GM21576 (cell line): Measurements from ENCODE around the gene DCTN3.

Experiments
- ATAC-seq: cut with Tn5 transposase; IDR thresholded peaks from one replicate; pipeline ENCODE4 v1.9.1; 2021; ENCODE audit warnings: mild to moderate bottlenecking, moderate library complexity; ENCODE audit not compliant: unreplicated experiment

DCTN3 gene

GRCh38 chr9:34620061-34620994, at the start of gene DCTN3:
Gene DCTN3 (minus strand): TSS chr9:34620495. CDS start chr9:34620464, 31 bp downstream.
- ATAC-seq: peak; percentile 98

GRCh38 chr9:34665381-34666250, 45.3 kb upstream of the DCTN3 start:
- peak; percentile 71 for ATAC-seq

DNA sequence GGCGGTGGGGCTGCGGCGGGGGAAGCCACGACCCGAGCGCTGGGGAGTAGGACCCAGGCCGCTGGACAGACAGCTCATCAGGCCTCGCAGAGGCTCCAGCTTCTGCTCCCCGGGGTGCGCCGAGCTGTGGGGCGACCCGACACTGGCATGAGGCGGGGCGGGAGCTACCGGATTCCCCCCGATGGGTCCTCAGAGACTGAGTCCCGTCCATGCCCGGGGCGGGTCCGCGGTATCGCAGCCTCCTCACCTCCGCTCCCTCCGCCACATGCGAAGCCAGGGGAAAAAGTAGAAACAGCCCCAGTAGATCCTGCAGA, 44.7 kb upstream of the DCTN3 start:
- no peak for ATAC-seq

DNA sequence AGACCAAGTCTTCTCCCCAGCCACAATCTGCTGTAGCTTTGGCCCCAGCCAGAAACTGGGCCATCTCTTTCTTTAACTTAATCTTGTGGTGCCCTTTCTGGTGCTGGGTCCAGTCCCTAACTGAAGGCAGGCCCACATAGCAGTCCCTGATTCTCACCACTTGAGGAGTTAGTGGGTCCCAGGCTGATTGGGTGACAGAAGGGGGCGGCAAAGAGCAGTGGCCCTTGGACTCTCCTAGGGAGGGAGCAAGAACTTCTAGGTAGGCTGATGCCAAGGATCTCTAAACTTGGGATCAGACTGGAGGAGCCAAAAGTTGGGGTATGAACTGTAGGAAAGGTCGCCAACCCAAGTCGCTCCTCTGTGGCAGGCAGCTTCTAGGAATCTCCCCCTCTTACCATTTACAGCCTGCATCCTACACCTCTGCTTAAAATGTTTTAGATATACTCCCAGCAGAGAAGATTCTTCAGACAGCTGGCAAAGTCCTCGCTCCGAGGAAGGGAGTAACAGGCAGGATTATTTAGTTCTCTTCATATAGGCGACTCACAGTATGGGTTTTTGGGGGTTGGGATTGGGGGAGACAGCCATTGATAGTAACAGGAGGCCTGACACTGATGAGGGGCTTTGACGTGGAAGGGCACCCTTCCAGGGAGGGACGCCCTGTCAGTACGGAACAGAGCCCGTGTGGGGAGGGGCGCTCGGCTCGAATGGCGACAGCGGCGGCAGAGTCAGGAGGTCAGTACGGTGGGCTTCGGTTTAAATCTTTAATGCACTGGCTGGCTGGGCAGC, 44.2 kb upstream of the DCTN3 start:
- peak; percentile 49 for ATAC-seq

DNA sequence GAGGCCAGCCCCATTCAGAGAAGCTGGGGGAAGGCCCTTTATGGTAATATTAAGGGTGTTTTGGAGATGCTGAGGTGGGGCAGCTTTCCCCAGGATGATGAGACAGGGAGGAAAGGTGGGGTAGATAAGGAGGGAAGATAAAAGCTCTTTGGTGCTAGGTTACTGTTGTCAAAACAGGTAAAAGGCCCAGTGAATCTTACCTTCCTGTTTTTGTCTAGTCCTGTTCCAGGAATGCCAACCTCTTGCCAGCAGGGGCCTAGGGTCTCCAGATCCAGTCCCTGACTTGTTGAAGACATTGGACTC, 43.0 kb upstream of the DCTN3 start:
- no peak for ATAC-seq

DNA sequence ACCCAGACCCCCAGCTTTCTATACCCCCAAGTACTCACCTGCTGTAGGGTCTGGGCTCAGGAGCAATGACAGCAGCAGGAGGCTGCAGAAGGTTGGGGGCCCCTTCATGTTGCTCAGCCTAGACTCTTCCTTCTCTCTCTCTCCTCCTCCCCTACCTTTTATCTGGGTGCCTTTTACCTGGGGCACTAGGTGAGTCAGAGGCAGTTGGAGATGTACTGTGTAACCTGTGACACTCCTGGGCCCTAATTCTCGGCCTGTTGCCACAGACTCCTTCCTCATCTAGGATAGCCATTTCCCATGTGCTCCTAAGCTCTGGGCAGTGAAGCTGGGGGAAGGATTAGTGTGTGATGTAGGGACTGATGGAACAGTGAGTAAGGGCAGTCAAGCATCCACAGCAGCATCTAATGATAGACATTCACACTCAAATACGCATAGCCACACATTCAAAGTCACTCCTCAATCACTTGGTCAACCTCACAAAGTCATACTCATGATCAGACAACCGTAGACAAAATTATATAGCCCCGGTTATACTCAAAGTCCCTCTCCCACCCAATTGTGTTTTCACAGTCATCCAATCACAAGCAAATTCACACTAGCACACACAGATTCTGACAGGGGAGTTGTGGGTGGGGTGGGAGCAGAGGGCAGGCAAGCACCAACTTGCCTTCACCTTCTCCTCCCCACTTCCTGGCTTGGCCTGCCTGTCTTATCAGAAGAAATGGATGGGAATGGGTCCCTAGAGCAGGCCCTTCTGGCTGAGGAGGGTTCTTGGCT, 42.4 kb upstream of the DCTN3 start, which contains the start of gene CCL27:
TSS of gene CCL27 (minus strand) at position 132 of the 777 bp plus-strand sequence. CDS start at position 108, 24 bp downstream.
- no peak for ATAC-seq

- ATAC-seq: no peak
These were observed 39.4 kb upstream of the DCTN3 start for GRCh38 chr9:34659592-34660253.

- ATAC-seq: no peak
These were observed 38.2 kb upstream of the DCTN3 start for GRCh38 chr9:34658461-34658860.

- no peak for ATAC-seq
These were observed 36.7 kb upstream of the DCTN3 start for GRCh38 chr9:34656992-34657391.

- ATAC-seq: no peak
These were observed 35.1 kb upstream of the DCTN3 start for GRCh38 chr9:34655394-34655793.

DNA sequence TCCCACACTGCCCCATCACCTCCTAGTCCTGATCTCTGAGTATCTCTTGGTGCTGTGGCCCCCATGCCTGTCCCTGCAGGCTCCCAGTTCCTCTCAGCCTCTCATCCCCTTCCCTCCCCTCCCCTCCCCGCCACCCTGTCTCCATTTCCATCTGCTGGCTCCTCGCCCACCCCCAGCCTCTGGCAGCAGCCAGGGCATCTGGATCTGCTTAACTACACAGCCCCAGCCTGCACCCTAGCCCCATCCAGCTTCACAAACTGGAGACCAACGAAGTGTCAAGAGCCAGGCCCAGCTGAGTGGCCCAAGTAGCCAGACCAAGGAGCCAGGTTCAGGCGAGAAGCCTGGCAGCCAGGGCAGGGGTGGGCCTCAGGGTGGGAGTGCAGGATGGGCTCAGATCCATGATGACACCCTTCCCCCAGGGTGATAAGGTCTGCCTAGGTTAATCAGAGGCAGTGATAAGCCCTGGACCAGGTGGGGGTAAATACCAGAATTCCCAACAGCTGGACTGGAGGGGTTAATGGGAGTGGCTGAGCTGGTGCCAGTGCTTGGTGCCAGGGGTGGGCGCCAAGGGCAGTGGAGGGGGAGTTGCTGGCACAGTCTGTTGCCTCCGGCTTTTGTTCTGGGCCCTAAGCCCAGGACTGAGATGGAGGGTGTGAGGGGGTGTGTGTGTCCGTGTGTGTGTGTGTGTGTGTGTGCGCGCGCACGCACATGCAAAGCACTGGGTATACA, 34.2 kb upstream of the DCTN3 start:
- no peak for ATAC-seq

DNA sequence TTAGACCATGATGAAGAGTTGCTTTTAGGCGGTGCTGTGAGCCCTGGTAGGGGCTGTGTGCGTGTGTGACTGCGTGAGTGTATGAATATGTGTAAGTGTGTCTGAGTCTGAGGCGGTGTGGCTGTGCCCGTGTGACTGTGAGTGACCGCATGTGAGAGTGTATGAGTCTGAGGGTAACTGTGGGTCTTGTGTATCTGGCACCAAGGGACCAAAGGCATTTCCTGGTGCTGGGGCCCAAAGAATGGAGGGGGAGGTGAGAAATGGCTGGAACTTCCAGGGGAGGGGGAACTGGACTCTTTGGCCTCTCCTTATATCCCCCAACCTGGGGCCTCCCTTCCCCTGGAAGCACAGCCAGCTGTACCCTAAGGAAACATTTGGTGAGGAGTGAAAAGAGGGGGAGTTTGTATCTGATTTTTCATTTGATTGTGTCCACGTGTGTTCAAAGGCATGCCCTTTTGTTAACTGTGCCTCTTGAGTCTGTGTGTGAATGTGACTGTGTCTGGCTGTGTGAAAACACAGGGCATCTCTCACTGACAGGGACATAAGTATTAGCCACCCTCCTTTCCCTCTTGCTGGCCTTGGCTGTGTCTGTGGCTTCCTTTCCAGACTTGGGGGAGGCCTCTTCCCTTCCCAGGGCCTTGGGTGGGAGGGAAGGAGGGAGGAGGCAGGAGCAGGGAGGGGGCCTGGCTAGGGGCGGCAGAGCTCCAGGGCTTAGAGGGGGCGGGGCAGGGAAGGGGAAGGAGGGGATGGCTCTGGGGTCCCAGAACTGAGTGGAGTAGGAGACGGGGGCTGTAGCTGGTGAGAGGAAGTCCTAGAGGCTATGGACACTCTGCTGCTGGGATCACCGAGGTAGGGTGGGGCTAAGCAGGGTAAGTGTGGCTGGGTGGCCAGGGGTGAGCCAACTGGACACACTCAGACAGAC, 33.1 kb upstream of the DCTN3 start:
- no peak for ATAC-seq

DNA sequence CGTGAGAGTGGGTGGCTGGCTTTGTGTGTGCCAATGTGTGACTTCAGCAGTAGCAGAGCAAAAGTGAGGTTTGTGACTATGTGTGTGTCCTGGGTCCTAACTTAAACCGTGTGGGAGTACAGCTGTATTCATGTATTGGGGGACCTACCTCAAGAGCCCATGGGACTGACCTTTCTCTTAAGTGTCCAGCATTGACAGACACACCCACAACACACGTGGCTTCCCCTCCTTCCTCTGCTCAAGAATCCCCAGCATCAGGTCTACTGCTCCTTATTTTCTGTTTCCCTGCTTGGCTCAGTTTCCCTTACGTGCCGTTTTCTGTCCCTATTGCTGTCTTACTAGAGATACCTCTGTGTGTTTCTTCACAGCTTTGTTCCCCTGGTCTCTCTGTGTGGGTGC, 32.3 kb upstream of the DCTN3 start:
- ATAC-seq: no peak

DNA sequence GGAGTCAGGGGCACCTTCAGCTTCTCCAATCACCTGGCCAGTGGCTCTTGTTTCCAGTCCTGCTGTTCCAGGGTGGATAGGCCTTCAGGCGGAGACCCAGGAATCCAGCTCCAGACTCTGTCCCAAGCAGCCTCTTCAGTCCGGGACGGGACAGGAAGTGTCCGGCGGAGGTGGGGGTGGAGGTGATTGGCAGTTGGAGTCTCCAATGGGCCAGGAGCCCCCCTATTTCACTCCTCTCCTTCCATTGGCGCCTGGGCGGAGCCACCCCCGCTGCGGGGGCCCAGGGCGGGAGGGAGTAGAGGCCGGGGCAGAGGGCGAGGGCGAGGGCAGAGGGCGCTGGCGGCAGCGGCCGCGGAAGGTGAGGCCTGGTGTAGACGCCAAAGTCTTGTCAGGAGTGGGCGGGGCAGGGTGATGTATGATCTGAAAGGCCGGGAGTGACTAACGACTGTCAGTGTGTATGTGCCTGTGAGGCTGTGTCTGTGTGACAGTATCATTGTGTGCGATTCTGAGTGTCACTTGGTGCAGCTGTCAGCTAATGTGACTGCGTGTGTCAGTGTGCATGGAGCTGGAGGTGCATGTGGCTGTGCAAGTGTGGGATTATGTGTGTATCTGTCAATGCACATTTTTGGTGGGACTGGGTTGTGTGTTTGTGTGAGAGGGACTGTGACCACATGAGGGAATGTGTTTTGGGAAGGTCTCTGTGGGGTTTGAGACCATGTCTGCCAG, 31.7 kb upstream of the DCTN3 start, which contains the start of gene IL11RA:
TSS of gene IL11RA (plus strand) at position 310 of the 726 bp plus-strand sequence. CDS start 3,033 bp downstream, outside the sequence.
- no peak for ATAC-seq

- ATAC-seq: no peak
These were observed 31.0 kb upstream of the DCTN3 start for GRCh38 chr9:34651321-34651720.

DNA sequence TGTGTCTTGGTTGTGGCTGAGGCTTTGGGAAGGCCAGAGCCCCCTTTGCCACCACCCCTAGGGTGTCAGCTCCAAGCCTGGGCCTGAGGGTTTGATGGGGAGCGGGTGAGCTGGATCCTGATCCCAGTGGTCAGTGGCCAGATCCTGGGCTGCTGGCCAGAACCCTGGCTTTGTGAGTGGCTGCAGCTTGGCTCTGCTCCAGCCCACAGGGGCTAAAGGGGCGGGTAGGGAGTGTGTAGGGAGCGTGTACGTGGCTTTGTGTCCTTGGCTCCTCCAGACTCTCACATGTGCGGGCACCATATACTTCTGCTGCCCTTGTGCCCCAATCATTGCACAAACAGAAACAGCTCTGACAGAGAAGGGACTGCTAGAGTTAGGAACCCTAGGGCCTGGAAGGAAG, 30.5 kb upstream of the DCTN3 start:
- no peak for ATAC-seq

DNA sequence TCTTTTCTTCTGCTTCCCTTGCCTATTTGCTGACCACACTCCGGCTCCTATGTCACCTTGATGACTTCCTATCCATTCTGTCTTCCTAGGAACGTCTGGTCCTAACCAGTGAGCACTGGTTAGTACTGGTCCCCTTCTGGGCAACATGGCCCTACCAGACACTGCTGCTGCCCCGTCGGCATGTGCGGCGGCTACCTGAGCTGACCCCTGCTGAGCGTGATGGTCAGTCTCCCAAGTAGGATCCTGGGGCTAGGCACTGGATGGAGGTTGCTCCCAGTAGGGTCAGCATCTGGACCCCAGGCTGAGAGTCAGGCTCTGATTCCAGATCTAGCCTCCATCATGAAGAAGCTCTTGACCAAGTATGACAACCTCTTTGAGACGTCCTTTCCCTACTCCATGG, 28.4 kb upstream of the DCTN3 start:
- no peak for ATAC-seq
